ENCODE results near the gene BCL11B.

The BCL11B gene

GRCh38 chr14:99216191-99216590 is 55.8 kb downstream of the BCL11B start:
- TF ChIP-seq TCF12 (IDR thresholded peaks at IDR 0.05; ENCODE audit: low read depth), result no peak
- TF ChIP-seq, protein P1, sequence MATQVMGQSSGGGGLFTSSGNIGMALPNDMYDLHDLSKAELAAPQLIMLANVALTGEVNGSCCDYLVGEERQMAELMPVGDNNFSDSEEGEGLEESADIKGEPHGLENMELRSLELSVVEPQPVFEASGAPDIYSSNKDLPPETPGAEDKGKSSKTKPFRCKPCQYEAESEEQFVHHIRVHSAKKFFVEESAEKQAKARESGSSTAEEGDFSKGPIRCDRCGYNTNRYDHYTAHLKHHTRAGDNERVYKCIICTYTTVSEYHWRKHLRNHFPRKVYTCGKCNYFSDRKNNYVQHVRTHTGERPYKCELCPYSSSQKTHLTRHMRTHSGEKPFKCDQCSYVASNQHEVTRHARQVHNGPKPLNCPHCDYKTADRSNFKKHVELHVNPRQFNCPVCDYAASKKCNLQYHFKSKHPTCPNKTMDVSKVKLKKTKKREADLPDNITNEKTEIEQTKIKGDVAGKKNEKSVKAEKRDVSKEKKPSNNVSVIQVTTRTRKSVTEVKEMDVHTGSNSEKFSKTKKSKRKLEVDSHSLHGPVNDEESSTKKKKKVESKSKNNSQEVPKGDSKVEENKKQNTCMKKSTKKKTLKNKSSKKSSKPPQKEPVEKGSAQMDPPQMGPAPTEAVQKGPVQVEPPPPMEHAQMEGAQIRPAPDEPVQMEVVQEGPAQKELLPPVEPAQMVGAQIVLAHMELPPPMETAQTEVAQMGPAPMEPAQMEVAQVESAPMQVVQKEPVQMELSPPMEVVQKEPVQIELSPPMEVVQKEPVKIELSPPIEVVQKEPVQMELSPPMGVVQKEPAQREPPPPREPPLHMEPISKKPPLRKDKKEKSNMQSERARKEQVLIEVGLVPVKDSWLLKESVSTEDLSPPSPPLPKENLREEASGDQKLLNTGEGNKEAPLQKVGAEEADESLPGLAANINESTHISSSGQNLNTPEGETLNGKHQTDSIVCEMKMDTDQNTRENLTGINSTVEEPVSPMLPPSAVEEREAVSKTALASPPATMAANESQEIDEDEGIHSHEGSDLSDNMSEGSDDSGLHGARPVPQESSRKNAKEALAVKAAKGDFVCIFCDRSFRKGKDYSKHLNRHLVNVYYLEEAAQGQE (IDR thresholded peaks at IDR 0.05; ENCODE audit: low read depth), result no peak

- no peak for TF ChIP-seq TCF12 (IDR thresholded peaks at IDR 0.05; ENCODE audit: low read depth)
- TF ChIP-seq, protein P1 (IDR thresholded peaks at IDR 0.05; ENCODE audit: low read depth), result no peak
- TF ChIP-seq TAF1 (IDR thresholded peaks at IDR 0.05; ENCODE audit: low read depth), result no peak
- TF ChIP-seq RAD21 (IDR thresholded peaks at IDR 0.05; ENCODE audit: low read depth), result no peak
- TF ChIP-seq YY1 (IDR thresholded peaks at IDR 0.05; ENCODE audit: low read depth), result no peak
- no peak for TF ChIP-seq NFIC (IDR thresholded peaks at IDR 0.05)
- no peak for TF ChIP-seq ZBTB7A (IDR thresholded peaks at IDR 0.05; ENCODE audit: low read depth)
- no peak for TF ChIP-seq CEBPB (IDR thresholded peaks at IDR 0.05)
- no peak for TF ChIP-seq EGR1 (IDR thresholded peaks at IDR 0.05)
- TF ChIP-seq CREB1 (IDR thresholded peaks at IDR 0.05; ENCODE audit: low read depth), result no peak
- no peak for TF ChIP-seq EP300 (IDR thresholded peaks at IDR 0.05; ENCODE audit: borderline replicate concordance)
- no peak for TF ChIP-seq MAX (IDR thresholded peaks at IDR 0.05)
- TF ChIP-seq TEAD4 (IDR thresholded peaks at IDR 0.05), result no peak
- TF ChIP-seq, protein P2, sequence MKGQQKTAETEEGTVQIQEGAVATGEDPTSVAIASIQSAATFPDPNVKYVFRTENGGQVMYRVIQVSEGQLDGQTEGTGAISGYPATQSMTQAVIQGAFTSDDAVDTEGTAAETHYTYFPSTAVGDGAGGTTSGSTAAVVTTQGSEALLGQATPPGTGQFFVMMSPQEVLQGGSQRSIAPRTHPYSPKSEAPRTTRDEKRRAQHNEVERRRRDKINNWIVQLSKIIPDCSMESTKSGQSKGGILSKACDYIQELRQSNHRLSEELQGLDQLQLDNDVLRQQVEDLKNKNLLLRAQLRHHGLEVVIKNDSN (IDR thresholded peaks at IDR 0.05), result no peak
Observed at GRCh38 chr14:99215277-99215676, 56.7 kb downstream of the BCL11B start.

DNA sequence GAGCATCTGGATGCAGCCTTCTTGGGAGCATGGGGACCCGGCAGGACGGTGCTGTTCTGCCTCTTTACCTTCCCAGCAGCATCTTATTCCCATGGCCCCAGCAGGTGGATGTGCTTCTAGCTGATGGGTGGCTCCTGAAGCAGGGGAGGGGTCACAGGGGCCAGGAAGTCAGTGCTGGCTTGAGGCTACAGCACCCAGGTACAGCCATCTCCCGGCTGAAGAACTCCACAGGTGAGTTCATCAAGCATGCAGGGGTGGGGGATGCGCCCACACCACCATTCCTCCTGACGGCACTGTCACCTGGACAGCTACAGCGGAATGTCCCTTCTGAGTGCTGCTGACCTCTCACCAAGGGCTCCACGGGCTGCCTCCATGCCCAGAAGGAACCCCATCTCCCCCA is 57.3 kb downstream of the BCL11B start:
- TF ChIP-seq TAF1 (IDR thresholded peaks at IDR 0.05; ENCODE audit: low read depth) (no peak), TEAD4 (IDR thresholded peaks at IDR 0.05) (no peak), YY1 (IDR thresholded peaks at IDR 0.05; ENCODE audit: low read depth) (no peak), TCF12 (IDR thresholded peaks at IDR 0.05; ENCODE audit: low read depth) (no peak), MAX (IDR thresholded peaks at IDR 0.05) (no peak), CEBPB (IDR thresholded peaks at IDR 0.05) (no peak), NFIC (IDR thresholded peaks at IDR 0.05) (no peak), ZBTB7A (IDR thresholded peaks at IDR 0.05; ENCODE audit: low read depth) (no peak), EGR1 (IDR thresholded peaks at IDR 0.05) (no peak), EP300 (IDR thresholded peaks at IDR 0.05; ENCODE audit: borderline replicate concordance) (no peak)
- TF ChIP-seq, protein P1 (IDR thresholded peaks at IDR 0.05; ENCODE audit: low read depth), result no peak

- TF ChIP-seq EGR1 (IDR thresholded peaks at IDR 0.05) (no peak), MAX (IDR thresholded peaks at IDR 0.05) (no peak), FOXM1 (IDR thresholded peaks at IDR 0.05; ENCODE audit: borderline replicate concordance, low read depth) (no peak), TAF1 (IDR thresholded peaks at IDR 0.05; ENCODE audit: low read depth) (no peak), CREB1 (IDR thresholded peaks at IDR 0.05; ENCODE audit: low read depth) (no peak), TCF12 (IDR thresholded peaks at IDR 0.05; ENCODE audit: low read depth) (no peak), ZBTB7A (IDR thresholded peaks at IDR 0.05; ENCODE audit: low read depth) (no peak), RAD21 (IDR thresholded peaks at IDR 0.05; ENCODE audit: low read depth) (no peak), EP300 (IDR thresholded peaks at IDR 0.05; ENCODE audit: borderline replicate concordance) (no peak), CEBPB (IDR thresholded peaks at IDR 0.05) (no peak), YY1 (IDR thresholded peaks at IDR 0.05; ENCODE audit: low read depth) (no peak), TEAD4 (IDR thresholded peaks at IDR 0.05) (no peak), NFIC (IDR thresholded peaks at IDR 0.05) (no peak)
- TF ChIP-seq, protein P1 (IDR thresholded peaks at IDR 0.05; ENCODE audit: low read depth), result no peak
- TF ChIP-seq, protein P2 (IDR thresholded peaks at IDR 0.05), result no peak
Observed at GRCh38 chr14:99213527-99213971, 58.4 kb downstream of the BCL11B start.

All from Ishikawa (cell line).